Measurements from ENCODE around the gene LRFN2. TPM values are rescaled to one million over a fixed set of nuclear protein-coding genes. Genes with fewer than 3 reads are reported as not detected.

Gene LRFN2
- total and polyA plus RNA-seq, 4 donors = 0.01 to 0.06 TPM; not detected in 2

DNA sequence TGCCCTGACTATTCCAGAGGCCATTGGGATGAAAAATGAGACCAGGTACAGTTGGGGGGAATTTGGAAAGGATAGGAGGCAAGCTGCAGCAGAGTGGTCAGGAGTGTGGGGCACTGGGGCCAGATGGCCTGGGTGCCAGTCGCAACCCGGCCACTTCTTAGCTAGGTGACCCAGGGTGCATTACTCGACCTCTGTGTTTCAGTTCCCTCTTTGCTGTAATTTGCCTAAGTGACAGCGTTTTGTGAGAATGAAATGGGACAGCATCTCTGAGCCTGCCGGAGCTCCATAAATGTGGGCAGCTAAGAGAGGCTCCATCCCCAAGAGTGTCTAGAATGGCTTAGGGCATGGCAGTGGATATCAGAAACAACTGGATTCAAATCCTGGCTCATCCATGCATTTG, 13.9 kb downstream of the LRFN2 start:
- ATAC-seq (ENCODE audit: insufficient read depth, low FRiP score) = no peak
- Histone ChIP-seq H3K36me3 (ENCODE audit: control insufficient read depth in 4 of 4, insufficient read depth in 4 of 4, low read length in 4 of 4) (no peaks in the 10 kb centered on the region), H3K4me1 (ENCODE audit: control insufficient read depth in 5 of 5, insufficient read depth in 5 of 5, low read length in 5 of 5) (no peaks in the 10 kb centered on the region), H3K27me3 (ENCODE audit: control insufficient read depth in 3 of 3, insufficient read depth in 3 of 3, low read length in 2 of 3) (no peaks in the 10 kb centered on the region), H3K4me3 (no peak overlapping the region), H3K27ac (ENCODE audit: low read depth in 1 of 2, low read length in 1 of 2) (no peak overlapping the region), H3K9ac (ENCODE audit: insufficient read depth in 1 of 2, low read length in 2 of 2) (no peak overlapping the region), H3K9me3 (ENCODE audit: control insufficient read depth in 4 of 4, insufficient read depth in 3 of 4, low read length in 3 of 4) (no peaks in the 10 kb centered on the region)
- DNase-seq = no peak
- WGBS, 2 donors = 77 to 87% methylated on average over 5 of the region's 5 CpGs
- TF ChIP-seq, protein P1, sequence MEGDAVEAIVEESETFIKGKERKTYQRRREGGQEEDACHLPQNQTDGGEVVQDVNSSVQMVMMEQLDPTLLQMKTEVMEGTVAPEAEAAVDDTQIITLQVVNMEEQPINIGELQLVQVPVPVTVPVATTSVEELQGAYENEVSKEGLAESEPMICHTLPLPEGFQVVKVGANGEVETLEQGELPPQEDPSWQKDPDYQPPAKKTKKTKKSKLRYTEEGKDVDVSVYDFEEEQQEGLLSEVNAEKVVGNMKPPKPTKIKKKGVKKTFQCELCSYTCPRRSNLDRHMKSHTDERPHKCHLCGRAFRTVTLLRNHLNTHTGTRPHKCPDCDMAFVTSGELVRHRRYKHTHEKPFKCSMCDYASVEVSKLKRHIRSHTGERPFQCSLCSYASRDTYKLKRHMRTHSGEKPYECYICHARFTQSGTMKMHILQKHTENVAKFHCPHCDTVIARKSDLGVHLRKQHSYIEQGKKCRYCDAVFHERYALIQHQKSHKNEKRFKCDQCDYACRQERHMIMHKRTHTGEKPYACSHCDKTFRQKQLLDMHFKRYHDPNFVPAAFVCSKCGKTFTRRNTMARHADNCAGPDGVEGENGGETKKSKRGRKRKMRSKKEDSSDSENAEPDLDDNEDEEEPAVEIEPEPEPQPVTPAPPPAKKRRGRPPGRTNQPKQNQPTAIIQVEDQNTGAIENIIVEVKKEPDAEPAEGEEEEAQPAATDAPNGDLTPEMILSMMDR (IDR thresholded peaks at IDR 0.05; ENCODE audit: control extremely low read depth, extremely low read depth) = no peak

DNA sequence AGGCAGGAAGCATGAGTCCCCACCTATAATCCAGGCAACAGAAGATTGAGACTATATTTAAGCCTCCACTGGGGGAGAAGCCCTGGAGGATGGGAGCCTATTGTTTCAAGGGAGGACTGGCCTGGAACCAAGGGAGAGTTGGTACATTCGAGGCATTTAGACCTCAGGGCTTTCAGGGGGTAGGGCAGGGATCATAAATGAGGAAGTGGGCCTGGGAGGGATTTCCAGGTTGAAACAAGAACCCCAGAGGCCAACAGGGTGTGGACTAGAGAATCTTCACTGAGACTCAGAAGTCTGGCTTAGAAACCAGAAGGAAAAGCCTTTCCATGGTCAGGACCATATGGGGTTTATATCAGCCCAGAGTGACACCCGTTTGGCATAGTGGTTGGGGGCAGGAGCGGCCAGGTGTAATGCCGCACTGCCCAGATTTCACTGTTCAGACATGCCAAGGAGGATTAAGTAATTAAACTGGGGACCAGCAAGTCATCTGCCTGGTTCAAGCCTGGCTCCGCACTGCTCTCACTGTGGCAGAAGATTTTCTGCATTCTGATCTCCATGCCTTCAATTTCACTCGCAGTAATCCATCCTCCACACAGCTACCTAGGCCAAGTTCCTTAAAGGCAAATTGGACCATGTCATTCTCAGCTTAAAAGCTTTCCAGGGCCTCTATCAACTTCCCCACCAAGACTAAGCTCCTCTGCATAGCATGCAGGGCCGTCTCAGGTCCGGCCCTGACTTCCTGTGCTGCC, 17.8 kb downstream of the LRFN2 start:
- WGBS, 2 donors = 69 to 76% methylated on average over 8 of the region's 8 CpGs
- no peaks in the 10 kb centered on the region for H3K4me1 ChIP-seq (ENCODE audit: control insufficient read depth in 5 of 5, insufficient read depth in 5 of 5, low read length in 5 of 5)
- no peaks in the 10 kb centered on the region for H3K27me3 ChIP-seq (ENCODE audit: control insufficient read depth in 3 of 3, insufficient read depth in 3 of 3, low read length in 2 of 3)
- H3K4me3 ChIP-seq = no peak overlapping the region
- no peaks in the 10 kb centered on the region for H3K9me3 ChIP-seq (ENCODE audit: control insufficient read depth in 4 of 4, insufficient read depth in 3 of 4, low read length in 3 of 4)
- TF ChIP-seq, protein P1 (IDR thresholded peaks at IDR 0.05; ENCODE audit: control extremely low read depth, extremely low read depth) = no peak
- no peak overlapping the region for H3K27ac ChIP-seq (ENCODE audit: low read depth in 1 of 2, low read length in 1 of 2)
- no peak overlapping the region for H3K9ac ChIP-seq (ENCODE audit: insufficient read depth in 1 of 2, low read length in 2 of 2)
- no peaks in the 10 kb centered on the region for H3K36me3 ChIP-seq (ENCODE audit: control insufficient read depth in 4 of 4, insufficient read depth in 4 of 4, low read length in 4 of 4)
- ATAC-seq (ENCODE audit: insufficient read depth, low FRiP score) (no peak), DNase-seq (no peak)

DNA sequence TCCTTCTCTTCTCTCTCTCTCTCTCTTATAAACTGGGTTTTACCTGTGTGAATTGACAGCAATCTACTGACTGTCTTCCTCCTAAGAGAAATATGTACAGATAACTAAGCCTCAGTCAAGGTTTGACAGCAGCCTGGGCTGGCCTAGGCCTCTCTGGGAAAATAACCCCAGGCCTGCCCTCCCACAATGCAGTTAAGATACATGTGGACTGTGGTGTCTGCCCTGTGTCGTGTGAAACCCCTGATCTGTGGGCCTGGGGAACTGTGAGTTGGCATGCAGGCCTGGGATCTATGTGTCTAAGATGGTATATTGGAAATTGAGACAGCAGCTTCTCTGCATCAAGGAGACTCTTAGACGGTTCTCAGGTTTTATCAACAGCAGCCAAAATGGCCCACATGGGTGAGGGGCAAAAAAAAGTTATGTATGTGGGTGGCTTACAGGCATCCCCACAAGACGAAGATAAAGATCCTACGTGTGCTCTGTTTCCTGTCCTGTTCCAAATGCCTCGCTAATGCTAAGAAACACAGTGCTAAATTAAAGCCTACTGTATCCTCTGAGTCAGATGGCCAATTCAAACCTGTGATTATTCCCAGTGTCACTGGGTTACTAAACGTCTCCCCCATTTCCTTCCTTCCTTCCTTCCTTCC, 19.0 kb downstream of the LRFN2 start:
- TF ChIP-seq, protein P1 (IDR thresholded peaks at IDR 0.05; ENCODE audit: control extremely low read depth, extremely low read depth) = no peak
- H3K9me3 ChIP-seq (ENCODE audit: control insufficient read depth in 4 of 4, insufficient read depth in 3 of 4, low read length in 3 of 4) = peaks cover 0 to 3% (median 0%) of the 10 kb centered on the region in 4 donors
- H3K27me3 ChIP-seq (ENCODE audit: control insufficient read depth in 3 of 3, insufficient read depth in 3 of 3, low read length in 2 of 3) = no peaks in the 10 kb centered on the region
- H3K27ac ChIP-seq (ENCODE audit: low read depth in 1 of 2, low read length in 1 of 2) = no peak overlapping the region
- H3K4me1 ChIP-seq (ENCODE audit: control insufficient read depth in 5 of 5, insufficient read depth in 5 of 5, low read length in 5 of 5) = no peaks in the 10 kb centered on the region
- ATAC-seq (ENCODE audit: insufficient read depth, low FRiP score) (no peak), DNase-seq (no peak)
- H3K36me3 ChIP-seq (ENCODE audit: control insufficient read depth in 4 of 4, insufficient read depth in 4 of 4, low read length in 4 of 4) = no peaks in the 10 kb centered on the region
- H3K4me3 ChIP-seq = no peak overlapping the region
- WGBS, 2 donors = 57 to 58% methylated on average over 6 of the region's 6 CpGs
- H3K9ac ChIP-seq (ENCODE audit: insufficient read depth in 1 of 2, low read length in 2 of 2) = no peak overlapping the region

Measured in lung (tissue), 12 donors.